Brain microvascular endothelial cell (primary cell): ENCODE measurements around the gene NTMT2.

ENCODE experiments used
- DNase-seq: peaks from one replicate; pipeline ENCODE4 v3.0.0-alpha.2; 2020
- H3K27ac ChIP-seq: fragments of 250-450 bp; sonication (Bioruptor Pico); 2 replicates; pipeline ENCODE4 v1.5.1; 2020; ENCODE audit warnings: mild to moderate bottlenecking, moderate library complexity
- H3K27me3 ChIP-seq: fragments of 250-450 bp; sonication (Bioruptor Pico); replicated peaks from 2 replicates; pipeline ENCODE4 v1.5.1; 2020; ENCODE audit warnings: mild to moderate bottlenecking
- H3K36me3 ChIP-seq: fragments of 250-450 bp; sonication (Bioruptor Pico); replicated peaks from 2 replicates; pipeline ENCODE4 v1.5.1; 2020; ENCODE audit warnings: mild to moderate bottlenecking
- H3K4me3 ChIP-seq: 2 replicates; pipeline ENCODE4 v1.5.1; 2011; ENCODE audit warnings: low read depth, mild to moderate bottlenecking, control low read depth, low read length, moderate library complexity
- CTCF ChIP-seq: IDR thresholded peaks from 2 replicates; pipeline ENCODE4 v1.5.1; 2011; ENCODE audit warnings: low read depth, mild to moderate bottlenecking, moderate library complexity, low read length, control low read depth, inconsistent platforms; ENCODE audit errors: missing control alignments
- in situ Hi-C: cut with HindIII; loops from 2 replicates; pipeline ENCODE4 v1.10.0; 2017; ENCODE audit warnings: low sequenced_read_pairs, low pct_ligation_motif_present

The NTMT2 gene

DNA sequence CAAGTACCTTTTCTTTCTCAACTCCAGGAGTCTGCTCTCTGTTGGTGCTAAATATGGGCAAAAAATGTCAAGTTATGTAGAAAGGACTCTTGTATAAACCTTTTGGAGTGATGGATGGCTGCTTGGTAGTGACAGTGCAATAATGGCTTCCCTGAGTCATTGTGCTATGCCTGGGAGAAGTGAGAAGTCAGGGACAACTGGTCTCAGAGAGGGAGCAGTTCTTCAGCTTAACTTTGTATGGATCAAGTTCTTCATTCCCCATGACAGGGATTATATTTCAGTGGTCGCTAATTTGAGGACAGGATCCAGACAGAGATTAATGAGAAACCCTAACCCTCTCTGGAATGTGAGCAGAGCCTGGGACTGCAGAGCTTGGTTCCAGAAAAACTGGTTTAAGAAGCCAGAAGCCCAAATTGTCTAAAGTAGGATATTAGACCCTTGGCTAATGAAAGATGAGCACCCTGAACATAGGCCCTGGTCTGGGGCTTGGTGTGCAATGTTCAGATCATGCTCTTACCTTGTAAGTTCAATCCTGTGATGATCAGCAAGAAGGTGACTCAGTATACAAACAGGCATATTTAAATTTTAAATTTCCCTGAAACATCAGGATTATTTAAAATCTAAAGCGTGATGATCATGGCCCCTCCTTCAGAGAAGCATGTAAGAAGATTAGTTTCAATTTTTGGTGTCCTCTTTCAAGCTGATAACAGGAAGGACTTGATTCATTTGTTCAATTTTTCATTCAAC lies 50.9 kb downstream of the NTMT2 start:
- no peaks in the 10 kb centered on the region for H3K27me3 ChIP-seq
- H3K36me3 ChIP-seq, result no peaks in the 10 kb centered on the region
- DNase-seq, result no peak
- H3K4me3 ChIP-seq, result no peak overlapping the region
- H3K27ac ChIP-seq, result no peak overlapping the region
- in situ Hi-C loops, result no loop called here
- TF ChIP-seq CTCF, result no peak

DNA sequence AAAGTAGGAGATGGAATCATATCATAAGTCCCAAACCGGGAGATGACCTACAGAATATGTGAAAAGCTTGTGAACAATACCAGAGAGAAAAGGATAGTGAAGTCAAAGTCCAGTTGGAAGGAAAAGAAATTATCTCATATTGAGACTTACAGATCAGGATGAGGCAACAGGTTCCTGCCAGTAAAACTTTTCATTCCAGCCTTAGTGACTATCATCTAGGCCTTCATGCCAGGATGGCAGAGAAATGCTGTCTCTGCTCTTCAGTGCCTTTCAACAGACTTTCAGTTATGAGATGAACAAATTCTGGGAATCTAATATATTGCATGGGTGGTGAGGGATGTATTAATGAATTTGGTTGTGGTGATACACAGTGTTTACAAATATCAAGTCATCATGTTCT lies 52.3 kb downstream of the NTMT2 start:
- Histone ChIP-seq H3K27ac (no peak overlapping the region), H3K27me3 (no peaks in the 10 kb centered on the region), H3K36me3 (no peaks in the 10 kb centered on the region), H3K4me3 (no peak overlapping the region)
- in situ Hi-C loops, result no loop called here
- TF ChIP-seq CTCF, result no peak
- no peak for DNase-seq

DNA sequence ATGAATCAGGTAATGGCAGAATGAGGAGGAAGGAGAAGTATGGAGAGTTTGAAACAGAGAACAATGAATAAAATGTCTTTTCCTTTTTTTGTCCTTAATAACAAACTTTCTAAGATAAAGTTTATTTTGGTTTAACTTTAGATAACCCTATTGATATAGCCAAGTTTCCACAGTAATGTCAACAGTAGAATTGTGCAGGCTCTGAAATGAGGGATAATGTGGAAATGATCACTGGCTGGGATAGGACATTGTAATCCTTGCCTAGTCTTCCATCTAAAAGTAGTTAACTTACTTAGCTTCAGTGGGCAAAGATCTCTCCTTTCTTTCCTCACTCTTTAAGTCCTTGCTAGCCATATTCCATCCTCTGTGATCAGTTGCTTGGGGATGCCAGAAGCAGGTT lies 52.8 kb downstream of the NTMT2 start:
- no peak overlapping the region for H3K27ac ChIP-seq
- no peak overlapping the region for H3K4me3 ChIP-seq
- no peak for DNase-seq
- no peaks in the 10 kb centered on the region for H3K27me3 ChIP-seq
- in situ Hi-C loops, result no loop called here
- H3K36me3 ChIP-seq, result no peaks in the 10 kb centered on the region
- no peak for TF ChIP-seq CTCF

DNA sequence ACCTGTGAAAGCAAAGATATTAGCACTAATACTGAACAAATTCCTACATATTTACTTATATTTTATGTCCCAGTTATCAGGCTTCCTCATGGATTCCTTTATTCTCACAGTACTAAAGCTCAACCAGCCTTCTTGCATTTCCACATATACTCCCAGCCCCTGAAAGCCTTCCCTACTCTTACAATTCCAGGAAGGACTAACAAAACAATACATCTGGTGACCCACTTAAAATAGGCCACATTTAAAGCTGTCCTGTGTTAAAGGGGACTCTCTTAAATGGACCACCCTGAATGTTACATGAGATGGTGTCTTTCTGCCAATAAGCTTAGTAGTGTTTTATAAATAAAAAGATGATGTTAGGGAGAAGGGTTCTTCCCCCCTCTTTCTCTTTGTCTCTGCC lies 54.4 kb downstream of the NTMT2 start:
- no peak for TF ChIP-seq CTCF
- Histone ChIP-seq H3K27ac (no peak overlapping the region), H3K27me3 (no peaks in the 10 kb centered on the region), H3K36me3 (no peaks in the 10 kb centered on the region), H3K4me3 (no peak overlapping the region)
- DNase-seq, result no peak
- in situ Hi-C loops, result no loop called here

- H3K27me3 ChIP-seq, result no peaks in the 10 kb centered on the region
- TF ChIP-seq CTCF, result peak; percentile 38
- no peak overlapping the region for H3K27ac ChIP-seq
- in situ Hi-C loops, result no loop called here
- H3K4me3 ChIP-seq, result no peak overlapping the region
- peak; percentile 6 for DNase-seq
- H3K36me3 ChIP-seq, result no peaks in the 10 kb centered on the region
These were observed 55.0 kb downstream of the NTMT2 start for GRCh38 chr1:170200621-170201397.
